ENCODE data around the gene CMC4.
A peak's percentile ranks its signal among the peaks of the same experiment; 100 is the strongest.

Gene CMC4, protein sequence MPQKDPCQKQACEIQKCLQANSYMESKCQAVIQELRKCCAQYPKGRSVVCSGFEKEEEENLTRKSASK

DNA sequence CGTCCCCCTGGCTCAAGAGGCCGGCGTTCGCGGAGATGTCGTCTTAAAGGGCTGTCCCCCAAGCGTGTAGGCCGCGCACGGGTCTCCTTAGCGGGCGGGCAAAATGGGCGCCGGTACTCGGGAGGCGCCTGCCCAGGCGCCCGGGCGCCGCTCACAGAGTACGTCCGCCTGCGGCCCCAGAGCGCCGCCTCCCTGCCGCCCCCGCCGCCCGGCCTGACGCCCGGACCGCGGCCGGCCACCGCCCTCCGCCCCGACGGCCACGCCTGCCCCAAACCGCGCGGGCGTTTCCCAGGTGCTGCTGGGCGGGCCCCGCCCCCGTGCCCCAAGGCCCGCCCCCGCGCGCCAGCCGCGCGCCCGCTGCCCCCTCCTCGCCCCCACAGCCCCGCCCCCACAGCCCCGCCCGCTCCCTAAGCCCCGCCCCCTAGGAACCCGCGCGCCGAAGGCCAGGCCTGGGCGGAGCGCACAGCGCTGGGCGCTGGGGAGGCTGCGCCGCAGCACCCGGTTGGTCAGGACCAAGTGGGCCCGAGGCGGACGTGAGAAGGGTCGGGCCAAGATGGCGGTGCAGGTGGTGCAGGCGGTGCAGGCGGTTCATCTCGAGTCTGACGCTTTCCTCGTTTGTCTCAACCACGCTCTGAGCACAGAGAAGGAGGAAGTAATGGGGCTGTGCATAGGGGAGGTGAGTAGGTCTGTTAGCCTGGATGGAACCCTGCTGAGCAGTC is at the start of gene CMC4, which contains the start of the genes BRCC3 and MTCP1:
CMC4 (minus strand) TSS at position 162 of the 719 bp plus-strand sequence. CDS start 7,113 bp downstream, outside the sequence.
BRCC3 (plus strand) TSS at position 534 of the 719 bp plus-strand sequence; CDS start at position 554, 20 bp downstream.
MTCP1 (minus strand) TSS at position 162 of the 719 bp plus-strand sequence. CDS start 5,126 bp downstream, outside the sequence.
- peak; percentile 50 to 69 (median 62) for DNase-seq (ENCODE audit: low read depth in 3 of 3)

DNA sequence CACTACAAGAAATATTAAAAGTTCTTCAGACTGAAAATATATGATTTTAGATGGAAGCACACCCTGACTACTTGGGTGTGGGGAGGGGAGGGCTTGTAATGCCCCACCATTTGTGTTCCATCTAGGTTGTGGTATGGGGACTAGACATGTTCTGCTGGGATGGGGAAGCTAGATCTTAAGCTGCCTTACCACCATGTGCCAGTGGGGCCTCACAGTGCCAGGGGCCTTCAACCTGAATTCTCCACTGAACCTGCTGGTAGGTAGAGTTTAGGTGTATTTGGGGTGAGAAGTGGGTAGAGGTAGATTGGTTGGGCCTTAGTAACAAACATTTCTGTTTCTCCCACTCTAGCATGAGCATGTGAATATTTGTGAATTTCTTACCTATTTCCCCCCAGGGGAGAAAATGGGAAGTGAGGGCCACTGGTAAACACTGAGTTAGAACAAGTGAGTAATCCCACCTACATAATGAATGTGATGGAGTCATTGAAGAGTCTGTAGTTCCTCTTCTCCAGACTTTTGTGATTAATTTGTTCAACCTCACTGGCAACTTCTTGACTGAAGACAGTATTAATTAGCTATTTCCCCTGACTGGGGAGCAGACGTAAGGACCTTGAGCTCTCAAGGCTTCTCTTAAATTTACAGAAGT is 44.4 kb upstream of the CMC4 start:
- DNase-seq (ENCODE audit: low read depth in 3 of 3), result no peak

DNA sequence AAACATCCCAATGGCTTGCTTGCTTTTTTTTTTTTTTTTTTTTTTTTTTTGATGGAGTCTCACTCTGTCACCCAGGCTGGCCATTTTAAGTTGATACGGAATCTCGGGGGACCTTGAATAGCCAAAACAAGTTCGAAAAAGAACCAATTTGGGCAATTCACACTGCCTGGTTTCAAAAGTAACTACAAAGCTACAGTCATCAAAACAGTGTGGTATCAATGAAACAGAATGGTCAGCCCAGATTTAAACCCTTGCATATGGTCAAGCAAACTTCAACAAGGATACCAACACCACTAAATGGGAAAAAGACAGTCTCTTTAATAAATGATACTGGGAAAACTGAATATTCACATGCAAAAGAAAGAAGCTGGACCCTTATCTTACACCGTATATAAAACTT is 42.2 kb upstream of the CMC4 start:
- DNase-seq (ENCODE audit: low read depth in 3 of 3), result no peak

DNA sequence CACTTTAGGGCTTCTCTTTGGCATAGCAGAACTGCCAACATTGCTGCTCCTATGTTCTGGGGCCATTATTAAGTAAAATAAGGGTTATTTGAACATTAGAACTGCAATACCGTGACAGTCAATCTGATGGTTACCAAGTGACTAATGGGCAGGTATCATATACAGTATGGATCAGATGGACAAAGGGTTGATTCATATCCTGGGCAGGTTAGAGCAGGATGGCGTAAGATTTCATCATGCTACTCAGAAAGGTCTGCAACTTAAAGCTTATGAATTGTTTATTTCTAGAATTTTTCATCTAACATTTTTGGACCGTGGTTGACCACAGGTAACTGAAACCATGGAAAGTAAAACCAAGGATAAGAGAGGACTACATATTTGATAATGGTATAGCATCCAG is 41.2 kb upstream of the CMC4 start:
- DNase-seq (ENCODE audit: low read depth in 3 of 3), result no peak

DNA sequence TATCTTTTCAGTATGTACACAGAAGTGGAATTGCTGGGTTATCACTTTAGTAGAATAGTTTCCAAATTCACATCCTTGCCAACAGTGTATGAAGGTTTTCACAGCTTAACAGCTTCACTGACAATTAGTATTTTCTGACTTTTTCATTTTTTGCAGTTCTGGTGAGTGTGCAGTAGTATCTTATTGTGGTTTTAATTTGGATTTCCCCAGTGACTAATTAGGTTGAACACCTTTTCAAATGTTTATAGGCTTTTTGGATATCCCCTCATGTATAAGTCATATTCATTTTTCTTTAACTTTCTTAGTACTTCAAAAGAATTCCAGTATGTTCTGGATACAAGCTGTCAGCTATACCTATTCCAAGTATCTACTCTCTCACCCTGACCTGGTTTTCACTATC is 37.5 kb upstream of the CMC4 start:
- DNase-seq (ENCODE audit: low read depth in 3 of 3), result no peak

DNA sequence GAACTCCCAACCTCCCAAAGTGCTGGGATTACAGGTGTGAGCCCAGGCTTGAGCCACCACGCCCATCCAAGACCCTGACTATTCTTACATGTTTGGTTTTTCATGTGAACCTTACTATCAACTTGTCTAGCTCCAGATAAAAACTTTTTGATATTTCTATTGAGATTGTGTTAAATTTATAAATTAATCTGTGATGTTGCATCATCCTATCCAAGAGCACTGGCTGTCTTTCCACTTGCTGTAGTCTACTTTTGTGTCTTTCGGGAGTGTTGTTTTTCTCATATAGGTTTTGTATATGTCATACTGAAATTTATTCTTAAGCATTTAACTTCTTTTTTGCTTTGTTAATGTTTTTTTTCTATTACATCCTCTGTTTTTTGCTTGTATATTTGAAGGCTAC is 35.0 kb upstream of the CMC4 start:
- DNase-seq (ENCODE audit: low read depth in 3 of 3), result no peak

DNA sequence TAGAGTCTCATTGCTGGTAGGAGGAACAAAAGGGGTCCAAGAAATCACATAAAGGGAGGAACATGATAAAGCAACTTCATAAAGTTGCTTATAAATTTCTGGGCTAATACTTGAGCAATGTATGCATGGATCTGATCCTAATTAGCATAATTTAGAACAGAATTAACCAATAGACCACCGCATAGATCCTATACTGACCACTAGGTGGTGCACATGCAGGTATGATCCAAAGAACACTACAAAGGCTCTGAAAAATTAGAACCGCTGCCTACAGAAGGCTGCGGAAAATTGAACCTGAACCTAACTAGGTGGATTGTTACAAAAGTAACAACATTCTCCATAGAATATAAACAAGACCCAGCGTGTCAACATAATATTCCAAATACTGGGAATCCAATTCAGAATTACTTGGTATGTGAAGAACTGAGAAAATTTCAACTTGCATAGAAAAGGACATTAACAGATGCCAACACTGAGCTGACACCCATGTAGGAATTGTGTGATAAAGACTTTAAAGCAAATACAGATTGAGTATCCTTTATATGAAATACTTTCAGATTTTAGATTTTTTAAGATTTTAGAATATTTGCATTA is 23.6 kb upstream of the CMC4 start:
- no peak for DNase-seq (ENCODE audit: low read depth in 3 of 3)

DNA sequence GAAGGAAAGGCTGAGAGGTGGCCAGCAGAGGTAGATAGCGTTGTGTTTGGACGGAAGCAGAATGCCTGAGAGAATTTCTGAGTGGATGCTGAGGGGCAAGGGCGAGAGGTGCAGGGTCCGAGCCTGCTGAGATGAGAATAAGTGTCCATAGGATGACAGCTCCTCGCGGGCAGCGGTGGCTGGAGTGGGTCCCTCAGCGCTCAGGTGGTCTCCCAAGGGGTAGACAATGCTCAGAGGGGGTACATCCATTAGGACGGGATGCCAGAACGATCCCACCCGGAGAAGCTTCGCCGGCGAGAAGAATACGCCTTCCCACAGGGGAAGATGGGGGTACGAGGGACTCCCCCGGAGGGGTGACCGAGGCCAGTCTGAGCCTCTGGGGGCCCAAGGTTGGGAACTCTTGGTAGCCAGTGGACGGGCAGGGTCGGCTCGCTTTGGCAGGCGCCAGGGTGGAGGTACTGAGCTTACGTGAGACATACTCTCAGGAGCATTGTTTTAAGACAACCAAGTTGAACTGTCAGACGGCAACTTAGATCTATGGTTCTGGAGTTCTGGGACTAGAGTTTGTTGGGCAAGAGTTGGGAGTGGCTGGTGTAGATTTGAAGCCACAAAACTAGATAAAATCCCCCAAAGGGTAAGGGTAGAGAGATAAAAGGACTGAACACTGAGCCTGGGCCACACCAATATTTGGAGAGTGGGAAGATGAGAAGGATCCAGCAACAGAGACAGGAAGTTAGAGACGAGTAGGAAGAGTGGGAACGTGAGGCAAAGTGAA is 16.2 kb upstream of the CMC4 start:
- no peak for DNase-seq (ENCODE audit: low read depth in 3 of 3)

DNA sequence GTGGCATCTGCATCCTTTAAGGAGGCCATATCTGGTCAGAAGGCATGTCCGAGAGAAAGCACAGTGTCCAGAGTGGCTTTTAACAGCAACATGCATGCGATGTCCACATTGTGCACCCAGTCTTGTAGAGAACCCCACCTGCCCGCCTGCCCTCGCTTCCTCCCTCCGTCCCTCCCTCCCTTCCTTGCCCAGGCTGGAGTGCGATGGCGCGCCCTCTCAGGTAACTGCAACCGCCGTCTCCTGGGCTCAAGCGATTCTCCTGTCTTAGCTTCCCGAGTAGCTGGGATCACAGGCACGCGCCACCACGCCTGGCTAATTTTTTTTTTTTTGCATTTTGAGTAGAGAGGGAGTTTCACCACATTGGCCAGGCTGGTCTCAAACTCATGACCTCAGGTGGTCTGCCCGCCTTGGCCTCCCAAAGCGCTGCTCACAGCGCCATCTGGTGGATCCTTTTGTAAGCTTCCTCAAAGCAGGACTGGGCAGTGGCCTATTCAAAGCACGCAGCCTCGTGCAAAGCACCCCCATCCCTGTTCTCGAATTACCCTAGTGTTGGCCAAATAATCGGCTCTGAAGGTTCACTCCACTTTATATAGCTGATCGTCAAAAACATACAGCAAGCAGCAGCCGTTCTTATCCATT is 15.4 kb upstream of the CMC4 start:
- DNase-seq (ENCODE audit: low read depth in 3 of 3), result peak in 2 of 3 donors; percentile 8 to 21

DNA sequence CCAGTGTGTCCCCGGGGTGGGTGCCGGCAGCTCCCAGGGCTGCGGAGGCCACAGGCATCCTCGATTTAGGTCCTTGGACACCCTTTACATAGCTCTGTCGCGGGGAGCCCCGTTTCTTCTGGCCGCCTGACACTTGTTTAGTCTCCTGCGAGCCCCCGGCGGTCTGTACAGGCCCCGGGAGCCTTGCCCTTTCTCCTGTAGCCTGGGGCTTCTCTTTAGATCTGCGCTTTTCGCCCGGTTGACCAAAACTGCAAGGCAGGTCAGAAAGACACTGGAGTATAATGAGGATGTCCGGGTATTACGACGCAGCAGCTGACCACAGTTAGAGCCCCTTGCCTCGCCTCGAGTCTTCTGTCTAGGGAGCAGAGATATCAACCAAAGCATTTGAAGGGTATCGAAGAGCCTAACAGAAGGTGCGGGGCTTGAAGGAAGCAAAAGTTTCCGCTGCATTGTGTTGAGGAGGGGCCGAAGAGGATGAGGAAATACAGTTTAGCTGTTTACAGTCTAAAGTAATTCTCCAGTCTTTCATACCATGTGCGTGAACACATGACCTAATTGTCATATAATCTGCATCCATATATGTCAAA is 851 bp upstream of the CMC4 start:
- DNase-seq (ENCODE audit: low read depth in 3 of 3), result no peak

DNA sequence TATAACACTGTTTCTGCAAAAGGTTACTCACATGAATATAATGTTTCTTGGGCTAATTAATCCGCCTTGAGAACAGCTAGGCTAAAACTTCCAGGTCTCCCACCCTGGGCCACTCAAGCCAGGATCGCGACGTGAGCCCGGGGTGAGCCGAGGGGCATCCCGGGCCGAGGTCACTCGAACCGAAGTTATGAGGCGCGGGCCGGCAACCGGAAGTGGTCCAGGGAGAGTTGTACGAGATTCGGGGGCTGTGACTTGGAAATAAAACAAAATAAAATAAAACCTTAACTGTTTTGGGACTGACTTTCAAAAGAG is 317 bp downstream of the CMC4 start:
- DNase-seq (ENCODE audit: low read depth in 3 of 3), result no peak

DNA sequence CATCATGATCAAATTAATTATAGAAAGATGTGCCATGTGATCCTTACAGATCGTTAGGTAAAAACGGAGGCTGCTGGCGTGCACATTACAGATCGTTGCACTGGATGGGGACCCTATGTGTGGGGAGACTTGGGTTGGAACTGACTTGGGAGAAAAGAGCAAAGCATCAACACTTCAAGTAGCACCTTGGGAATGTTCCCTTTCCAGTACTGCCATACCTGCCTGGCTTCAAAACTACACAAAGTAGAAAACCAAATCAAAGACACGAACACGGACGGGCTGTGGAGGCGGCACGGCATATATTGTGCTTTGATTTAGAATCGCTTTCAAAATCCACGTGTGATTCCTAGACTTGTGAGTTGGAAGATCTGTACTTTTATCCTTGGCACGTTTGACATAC is 898 bp downstream of the CMC4 start:
- DNase-seq (ENCODE audit: low read depth in 3 of 3), result no peak

DNA sequence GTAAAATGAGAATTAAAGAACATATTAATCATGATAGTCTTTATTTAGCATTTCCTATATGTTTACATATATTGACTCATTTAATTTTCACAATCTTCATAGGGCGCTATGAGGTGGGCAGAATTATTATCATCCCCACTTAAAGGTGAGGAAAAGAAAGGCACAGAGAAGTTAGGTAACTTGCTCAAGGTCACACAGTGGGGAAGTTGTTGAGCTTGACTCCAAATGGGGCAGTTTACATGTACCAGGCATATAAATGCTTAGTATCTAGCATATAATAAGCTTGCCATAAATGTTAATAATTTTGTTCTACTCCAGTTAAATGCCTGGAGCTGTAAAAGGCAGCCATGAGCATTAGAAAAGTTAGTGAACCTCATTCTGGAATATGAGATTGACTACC is 1.5 kb downstream of the CMC4 start:
- DNase-seq (ENCODE audit: low read depth in 3 of 3), result no peak

DNA sequence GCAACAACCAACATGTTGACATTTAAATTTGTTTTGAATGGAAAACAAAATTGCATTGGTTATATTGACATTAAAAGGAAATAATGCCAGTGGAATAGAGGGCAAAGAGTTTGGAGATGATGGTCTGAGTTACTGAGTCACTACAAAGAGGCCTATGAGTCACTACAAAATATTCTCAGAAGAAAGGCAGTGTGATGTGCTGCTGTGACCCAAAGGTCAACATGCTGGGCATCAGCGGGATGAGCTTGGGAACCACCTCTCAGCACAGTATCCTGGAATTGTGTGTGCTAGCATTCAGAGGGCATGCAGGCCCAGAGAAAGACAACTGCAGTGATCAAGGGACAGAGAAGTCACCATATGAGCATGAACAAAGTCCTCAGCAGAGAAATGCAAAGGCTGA is 2.8 kb downstream of the CMC4 start:
- DNase-seq (ENCODE audit: low read depth in 3 of 3), result no peak

DNA sequence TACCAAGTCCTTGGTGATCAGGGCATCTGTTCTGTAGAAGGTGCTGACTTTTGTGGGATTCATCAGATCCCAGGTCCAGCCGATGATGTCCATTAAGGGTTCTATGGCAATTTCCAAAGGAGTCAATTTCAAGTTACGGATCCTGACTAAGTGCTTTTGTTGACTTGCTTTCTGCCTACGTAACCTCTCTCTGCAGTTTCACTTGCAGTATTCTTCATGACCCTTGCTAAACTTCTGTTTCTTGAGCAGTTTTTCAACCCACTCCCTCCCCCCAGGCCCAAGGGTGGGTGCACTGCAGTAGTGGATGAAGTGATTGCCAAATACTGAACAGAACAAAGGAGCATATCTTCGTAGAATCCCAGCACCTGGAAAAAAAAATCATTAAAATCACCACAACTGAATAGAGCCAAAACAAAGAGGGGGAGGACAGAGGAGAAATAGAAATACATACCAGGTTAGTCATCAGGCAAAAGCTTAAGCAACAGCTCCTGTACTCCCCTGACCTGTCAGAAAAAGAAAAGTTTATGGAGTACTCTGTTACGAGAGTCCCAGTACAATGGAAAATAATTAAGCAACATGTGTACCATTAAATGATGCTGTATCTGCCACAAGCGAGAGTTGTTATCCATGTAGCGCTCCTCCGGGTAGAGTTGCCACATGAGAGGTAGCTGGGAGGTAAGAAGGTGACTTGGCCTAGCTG is 5.8 kb downstream of the CMC4 start:
- no peak for DNase-seq (ENCODE audit: low read depth in 3 of 3)

DNA sequence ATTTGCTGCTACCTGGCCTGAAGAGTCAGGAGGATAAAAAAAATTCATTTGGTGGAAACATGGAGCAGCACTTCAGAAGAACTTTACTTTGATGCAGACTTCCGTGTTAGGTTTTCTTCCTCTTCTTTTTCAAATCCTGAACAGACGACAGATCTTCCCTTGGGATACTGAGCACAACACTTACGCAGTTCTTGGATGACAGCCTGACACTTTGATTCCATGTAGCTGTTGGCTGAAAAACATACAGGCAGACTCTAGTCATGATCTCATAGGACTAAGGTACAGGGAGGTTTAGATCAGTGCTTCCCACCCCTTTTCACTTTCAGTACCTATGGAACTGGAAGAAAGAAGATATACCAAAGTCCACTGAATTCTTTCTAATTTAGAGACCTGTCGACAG is 9.2 kb downstream of the CMC4 start:
- DNase-seq (ENCODE audit: low read depth in 3 of 3), result no peak

DNA sequence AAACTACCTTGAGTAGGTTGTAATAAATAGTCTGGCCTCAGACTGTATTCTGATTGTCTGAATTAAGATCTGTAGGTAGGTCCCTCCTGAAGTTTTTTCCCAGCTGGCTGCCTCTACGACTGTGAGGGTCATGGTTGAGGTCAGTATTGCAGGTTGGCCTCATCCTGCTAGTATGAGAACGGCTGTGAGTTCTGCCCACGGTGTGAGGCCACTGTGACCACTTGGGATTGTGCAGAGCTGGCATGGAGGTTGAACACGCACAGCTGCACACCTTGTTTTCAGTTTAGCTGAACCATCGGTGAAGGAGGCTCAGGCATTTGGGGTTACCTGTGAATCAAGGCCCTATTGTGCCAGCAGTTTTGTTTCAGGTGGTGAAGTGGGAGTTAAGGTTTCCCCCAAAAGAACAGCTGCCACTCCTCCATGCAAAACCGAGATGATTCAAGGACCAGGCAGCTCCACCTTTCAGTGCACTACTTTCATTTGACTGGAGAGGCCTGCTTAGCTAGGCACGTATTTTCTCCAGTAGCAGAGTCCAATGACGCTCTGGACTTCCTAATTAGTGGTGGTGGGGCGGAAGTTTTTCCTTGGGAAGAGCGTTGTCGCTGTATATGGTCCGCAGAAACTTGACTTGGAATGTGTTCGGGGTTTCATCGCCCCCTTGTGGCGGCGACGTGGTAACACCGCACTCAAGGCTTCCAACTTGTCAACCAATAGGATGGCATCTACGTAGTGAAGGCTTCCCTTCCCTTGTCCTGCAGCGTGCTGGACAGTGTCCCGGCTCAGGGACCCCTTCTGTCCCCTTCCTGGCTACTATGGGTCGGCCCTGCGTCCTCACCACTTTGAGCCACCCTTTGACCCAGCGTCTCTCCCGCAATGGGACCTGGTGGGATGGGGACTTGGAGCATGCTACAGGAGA is 13.8 kb downstream of the CMC4 start:
- peak in 1 of 3 donors; percentile 20 for DNase-seq (ENCODE audit: low read depth in 3 of 3)

DNA sequence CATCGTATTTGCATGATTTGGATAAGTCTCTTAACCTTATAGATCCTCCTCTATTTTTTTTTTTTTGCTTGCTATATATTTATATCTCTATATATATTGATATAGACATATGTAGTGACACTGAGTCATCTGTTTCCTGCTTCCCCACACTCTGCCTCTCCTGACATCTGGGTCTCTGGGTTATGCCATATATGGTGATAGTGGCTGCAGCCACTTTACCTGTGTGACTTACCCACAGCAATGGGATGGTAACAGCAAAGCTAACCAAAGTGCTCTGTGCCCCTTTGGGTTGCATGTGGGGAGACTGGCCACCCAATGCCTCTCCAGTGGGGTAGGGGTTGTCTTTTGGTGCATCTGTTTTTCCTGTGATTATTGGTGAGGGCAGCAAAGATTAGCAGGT is 14.5 kb downstream of the CMC4 start:
- DNase-seq (ENCODE audit: low read depth in 3 of 3), result no peak

DNA sequence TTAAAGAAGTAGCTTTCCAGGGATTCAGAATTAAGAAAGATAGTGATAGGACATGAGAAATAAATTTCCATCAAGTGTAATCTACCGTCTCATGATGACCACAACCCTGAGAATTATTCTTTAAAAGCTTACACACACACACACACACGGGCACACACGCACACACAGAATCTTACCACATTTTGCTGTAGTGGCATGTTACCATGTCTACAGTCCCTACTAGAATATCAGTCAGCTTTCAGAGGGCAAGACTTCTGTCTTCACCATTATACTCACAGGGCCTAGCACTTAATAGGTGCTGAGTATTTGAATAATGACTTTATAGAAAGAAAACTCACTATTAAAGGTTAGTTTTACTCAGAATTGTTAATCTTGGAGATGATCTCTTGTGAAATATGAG is 15.4 kb downstream of the CMC4 start:
- DNase-seq (ENCODE audit: low read depth in 3 of 3), result no peak

DNA sequence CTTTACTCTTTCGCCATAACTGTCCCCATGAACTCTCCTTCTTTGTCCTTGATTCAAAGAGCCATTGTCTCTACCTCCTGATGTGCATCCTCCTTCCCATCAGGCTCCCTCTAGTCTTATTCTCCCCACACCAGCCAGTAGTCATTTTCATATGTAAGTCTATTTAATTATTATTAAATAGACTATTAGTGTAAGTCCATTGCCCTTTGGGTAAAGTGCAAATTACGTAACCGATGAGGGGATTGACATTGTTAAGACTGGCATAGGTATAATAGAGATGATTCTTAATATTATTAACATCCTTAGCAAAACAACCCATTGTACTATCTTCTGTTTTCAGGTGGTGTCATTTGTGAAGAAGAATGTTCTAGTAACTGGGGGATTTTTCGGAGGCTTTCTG is 16.7 kb downstream of the CMC4 start:
- DNase-seq (ENCODE audit: low read depth in 3 of 3), result no peak
